ENCODE measurements around the gene NR1H3.

NR1H3 gene

DNA sequence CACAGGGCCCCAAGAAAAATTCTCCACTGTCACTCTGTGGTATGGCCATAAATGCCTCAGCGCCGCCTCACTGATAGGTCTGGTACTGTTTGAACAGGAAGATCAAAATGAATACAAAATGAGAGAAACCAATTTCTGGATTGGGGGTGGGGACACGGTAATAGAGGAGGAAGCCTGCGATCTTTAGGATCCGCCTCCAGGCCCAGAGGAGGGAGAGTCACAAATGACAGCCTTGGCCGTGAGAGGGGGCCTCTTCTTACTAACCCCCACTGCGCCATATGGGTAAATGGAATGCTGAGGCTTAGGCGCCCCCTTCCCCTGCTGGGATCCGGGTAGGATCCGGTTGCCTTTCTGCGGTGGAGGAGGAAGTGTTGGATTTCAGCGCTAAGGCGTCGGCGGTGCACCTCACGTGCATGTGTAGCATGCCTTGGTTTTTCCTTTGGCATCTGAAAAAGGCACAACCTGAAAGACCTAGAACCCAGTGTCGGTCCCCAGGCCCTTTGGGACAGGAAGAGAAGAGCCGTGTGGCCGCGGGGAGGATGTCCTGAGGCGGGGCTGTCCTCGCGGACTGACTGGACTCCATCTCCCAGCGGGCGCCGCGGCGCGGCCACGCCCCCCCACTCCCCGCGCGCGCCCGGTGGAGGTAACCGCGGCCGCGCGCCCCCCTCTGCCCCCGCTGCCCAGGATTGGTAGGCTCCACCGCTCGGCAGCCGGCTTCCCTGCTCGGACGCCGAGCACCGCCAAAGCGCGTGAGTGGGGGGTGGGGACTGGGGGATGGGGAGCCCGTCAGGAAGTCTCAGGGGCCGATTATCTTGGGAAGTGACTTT lies 11.4 kb downstream of the NR1H3 start:
- no peaks in the 10 kb centered on the region for H3K36me3 ChIP-seq (ENCODE audit: control insufficient read depth in 2 of 2, insufficient read depth in 2 of 2, low read length in 2 of 2)
- H3K27ac ChIP-seq (ENCODE audit: low read length): peak overlapping the region; percentile 84
- peak overlapping the region; percentile 75 to 80 for H3K9ac ChIP-seq (ENCODE audit: low read length in 2 of 2)
- no peaks in the 10 kb centered on the region for H3K27me3 ChIP-seq (ENCODE audit: control insufficient read depth in 1 of 2, insufficient read depth in 2 of 2, low read length in 2 of 2)
- peak overlapping the region; percentile 81 to 93 for H3K4me3 ChIP-seq (ENCODE audit: low read length in 2 of 2)
- no peaks in the 10 kb centered on the region for H3K9me3 ChIP-seq (ENCODE audit: control insufficient read depth in 2 of 2, low read length in 2 of 2)
- H3K4me1 ChIP-seq (ENCODE audit: control insufficient read depth, insufficient read depth, low read length): peaks cover 30% of the 10 kb centered on the region

DNA sequence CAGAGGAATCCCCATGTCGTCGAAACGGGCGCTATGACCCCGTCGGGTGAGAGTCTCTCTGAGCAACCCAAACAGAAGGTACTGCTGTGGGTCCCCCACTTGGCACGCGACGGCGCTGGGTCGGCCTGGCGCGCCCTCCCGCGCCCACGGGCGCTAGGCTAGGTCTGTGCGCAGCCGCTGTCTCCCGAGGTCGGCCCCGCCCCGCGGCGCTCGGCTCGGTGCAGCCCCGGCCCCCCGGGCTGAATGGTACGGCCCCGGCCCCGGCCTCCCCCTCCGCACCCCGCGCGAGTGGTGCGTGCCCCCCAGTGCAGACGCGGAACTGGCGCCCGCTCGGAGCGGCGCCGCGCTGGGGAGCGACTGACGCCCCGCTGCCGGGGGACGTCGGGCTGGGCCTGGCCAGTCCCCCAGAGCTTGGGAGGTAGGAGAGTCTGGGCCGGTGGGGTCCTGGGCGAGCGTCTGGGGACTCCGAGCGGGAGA lies 12.1 kb downstream of the NR1H3 start, which contains the start of gene MADD:
MADD (plus strand) TSS at position 305 of the 477 bp plus-strand sequence.
- Histone ChIP-seq H3K4me1 (ENCODE audit: control insufficient read depth, insufficient read depth, low read length) (peaks cover 30% of the 10 kb centered on the region), H3K27me3 (ENCODE audit: control insufficient read depth in 1 of 2, insufficient read depth in 2 of 2, low read length in 2 of 2) (no peaks in the 10 kb centered on the region), H3K4me3 (ENCODE audit: low read length in 2 of 2) (peak within 1 kb of the TSS; percentile 81 to 93), H3K36me3 (ENCODE audit: control insufficient read depth in 2 of 2, insufficient read depth in 2 of 2, low read length in 2 of 2) (peaks cover 0 to 5% of the 10 kb centered on the region in 2 donors), H3K27ac (ENCODE audit: low read length) (peak within 1 kb of the TSS; percentile 84), H3K9ac (ENCODE audit: low read length in 2 of 2) (peak within 1 kb of the TSS; percentile 75 to 80), H3K9me3 (ENCODE audit: control insufficient read depth in 2 of 2, low read length in 2 of 2) (no peaks in the 10 kb centered on the region)

DNA sequence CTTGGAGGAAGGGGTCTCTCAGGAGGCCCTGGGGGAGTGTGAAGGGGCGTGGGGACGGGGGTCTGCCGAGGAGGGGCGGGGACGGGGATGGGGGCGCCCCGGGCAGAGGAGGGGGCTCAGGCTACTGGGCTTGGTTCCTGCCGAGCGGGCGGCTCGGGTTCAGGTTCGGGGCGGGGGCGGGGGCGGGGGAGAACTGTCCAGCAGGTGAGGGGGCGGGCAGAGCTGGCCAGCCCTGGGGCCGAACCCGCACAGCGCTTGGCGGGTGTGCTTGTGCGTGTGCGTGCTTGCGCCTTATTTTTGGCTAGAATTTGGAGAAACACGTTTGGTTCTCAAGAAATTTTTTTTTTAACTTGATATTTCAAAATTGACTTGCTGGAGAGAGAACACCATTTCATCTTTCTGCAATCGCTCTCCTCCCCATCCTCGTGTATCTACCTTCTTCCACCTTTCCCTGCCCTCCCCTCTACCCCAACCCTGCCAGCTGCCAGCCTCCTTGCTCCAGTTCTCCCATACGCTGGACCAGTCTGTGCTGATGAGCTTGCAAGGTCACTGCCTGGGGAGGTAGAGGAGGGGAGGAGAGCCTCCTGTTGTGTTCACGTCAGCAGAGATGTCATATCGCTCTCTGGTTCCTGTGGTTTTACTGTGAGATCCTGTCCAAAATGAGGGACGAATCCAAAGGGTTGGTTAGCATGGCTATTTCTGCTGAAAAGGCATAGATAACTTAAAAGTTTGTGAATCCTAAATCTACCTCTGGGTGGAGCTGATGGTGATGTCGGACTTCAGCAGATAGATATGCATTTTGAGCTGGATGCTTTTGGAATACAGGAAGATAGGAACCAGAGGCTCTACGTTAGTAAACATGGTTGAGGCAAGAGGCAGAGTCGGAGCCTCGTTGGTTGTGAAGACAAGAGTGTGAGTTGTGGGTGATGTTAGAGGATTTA lies 12.8 kb downstream of the NR1H3 start:
- peak overlapping the region; percentile 81 to 93 for H3K4me3 ChIP-seq (ENCODE audit: low read length in 2 of 2)
- peaks cover 30% of the 10 kb centered on the region for H3K4me1 ChIP-seq (ENCODE audit: control insufficient read depth, insufficient read depth, low read length)
- H3K36me3 ChIP-seq (ENCODE audit: control insufficient read depth in 2 of 2, insufficient read depth in 2 of 2, low read length in 2 of 2): peaks cover 2 to 10% of the 10 kb centered on the region in 2 donors
- H3K9ac ChIP-seq (ENCODE audit: low read length in 2 of 2): peak overlapping the region; percentile 62 to 80
- H3K27me3 ChIP-seq (ENCODE audit: control insufficient read depth in 1 of 2, insufficient read depth in 2 of 2, low read length in 2 of 2): no peaks in the 10 kb centered on the region
- H3K9me3 ChIP-seq (ENCODE audit: control insufficient read depth in 2 of 2, low read length in 2 of 2): no peaks in the 10 kb centered on the region
- H3K27ac ChIP-seq (ENCODE audit: low read length): peak overlapping the region; percentile 84

DNA sequence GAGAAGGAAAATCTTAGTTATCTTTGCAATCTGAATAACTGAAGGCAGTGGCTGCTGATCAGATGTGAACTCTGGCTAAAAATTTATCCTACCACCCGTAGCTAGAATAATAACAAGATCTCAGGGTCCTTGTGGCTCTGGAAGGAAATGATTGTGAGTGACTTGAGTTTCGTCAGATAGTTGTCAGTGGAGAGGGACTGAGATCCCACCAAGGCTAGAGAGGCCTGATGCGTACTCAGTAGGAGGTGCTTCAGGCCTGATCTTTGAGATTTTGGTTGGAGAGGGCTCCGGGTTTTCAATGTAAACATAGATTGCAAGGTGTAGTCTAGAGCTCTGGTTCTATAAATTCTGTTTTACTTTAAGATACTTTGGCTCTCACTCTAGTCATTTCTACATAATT lies 13.5 kb downstream of the NR1H3 start:
- no peaks in the 10 kb centered on the region for H3K9me3 ChIP-seq (ENCODE audit: control insufficient read depth in 2 of 2, low read length in 2 of 2)
- H3K4me3 ChIP-seq (ENCODE audit: low read length in 2 of 2): peak overlapping the region; percentile 64 to 81
- H3K4me1 ChIP-seq (ENCODE audit: control insufficient read depth, insufficient read depth, low read length): peaks cover 30% of the 10 kb centered on the region
- H3K36me3 ChIP-seq (ENCODE audit: control insufficient read depth in 2 of 2, insufficient read depth in 2 of 2, low read length in 2 of 2): peaks cover 9 to 17% of the 10 kb centered on the region in 2 donors
- peak overlapping the region in 1 of 2 donors; percentile 31 for H3K9ac ChIP-seq (ENCODE audit: low read length in 2 of 2)
- H3K27me3 ChIP-seq (ENCODE audit: control insufficient read depth in 1 of 2, insufficient read depth in 2 of 2, low read length in 2 of 2): no peaks in the 10 kb centered on the region
- peak overlapping the region; percentile 64 for H3K27ac ChIP-seq (ENCODE audit: low read length)

DNA sequence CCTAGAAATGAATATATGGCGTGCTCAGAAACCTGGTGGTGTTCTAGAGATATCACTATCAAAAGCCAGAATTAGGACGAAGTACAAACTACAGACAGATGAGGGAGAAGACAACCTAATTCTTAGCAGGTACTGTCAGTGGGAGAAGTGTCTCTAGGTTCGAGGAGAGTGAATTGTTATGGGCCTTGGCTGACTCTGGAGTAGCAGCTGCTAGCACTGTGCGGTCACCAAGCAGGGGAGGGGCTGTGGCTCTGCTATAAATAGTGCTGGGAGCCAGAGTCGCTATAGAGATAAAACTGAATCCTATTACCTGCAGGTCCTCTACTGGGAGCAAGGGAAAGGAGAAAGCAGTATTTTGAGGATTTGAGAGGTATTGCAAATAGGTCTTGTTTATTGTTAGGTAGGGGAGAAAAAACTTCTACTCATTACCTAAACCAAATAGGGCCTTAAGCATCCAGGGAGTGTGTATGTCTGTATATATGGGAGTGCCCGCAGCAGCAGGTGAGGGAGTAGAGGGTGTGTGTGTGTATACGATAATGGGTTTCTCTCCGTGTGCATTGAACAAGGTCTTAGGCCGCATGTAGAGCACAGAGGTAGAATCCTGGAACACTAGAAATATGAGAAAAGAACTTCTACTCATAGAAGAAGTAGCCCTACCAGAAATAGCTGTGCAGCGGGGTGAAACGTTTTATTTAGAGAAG lies 14.3 kb downstream of the NR1H3 start:
- Histone ChIP-seq H3K9ac (ENCODE audit: low read length in 2 of 2) (no peak overlapping the region), H3K27me3 (ENCODE audit: control insufficient read depth in 1 of 2, insufficient read depth in 2 of 2, low read length in 2 of 2) (no peaks in the 10 kb centered on the region), H3K9me3 (ENCODE audit: control insufficient read depth in 2 of 2, low read length in 2 of 2) (no peaks in the 10 kb centered on the region), H3K4me1 (ENCODE audit: control insufficient read depth, insufficient read depth, low read length) (peaks cover 30% of the 10 kb centered on the region), H3K27ac (ENCODE audit: low read length) (no peak overlapping the region), H3K4me3 (ENCODE audit: low read length in 2 of 2) (no peak overlapping the region), H3K36me3 (ENCODE audit: control insufficient read depth in 2 of 2, insufficient read depth in 2 of 2, low read length in 2 of 2) (peaks cover 15 to 25% of the 10 kb centered on the region in 2 donors)

DNA sequence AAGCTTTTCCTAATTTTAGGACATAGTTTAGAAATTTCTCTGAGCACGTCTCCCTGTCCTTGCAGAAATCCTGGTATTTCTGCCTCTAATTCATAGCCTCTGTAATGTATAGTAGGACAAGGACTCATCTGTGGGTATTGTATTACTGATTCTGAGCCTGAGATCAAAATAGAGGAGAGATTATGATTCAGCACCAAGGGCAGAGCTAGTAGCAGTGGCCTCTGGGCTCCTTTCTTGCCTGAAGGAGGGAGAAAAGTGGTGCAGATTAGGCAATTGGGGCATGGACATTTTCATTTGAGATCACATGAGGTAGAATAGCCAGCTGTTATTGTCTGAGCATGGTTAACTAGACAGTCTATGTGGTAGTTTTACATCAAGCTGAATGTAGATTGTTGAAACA lies 14.9 kb downstream of the NR1H3 start:
- H3K36me3 ChIP-seq (ENCODE audit: control insufficient read depth in 2 of 2, insufficient read depth in 2 of 2, low read length in 2 of 2): peaks cover 17 to 30% of the 10 kb centered on the region in 2 donors
- H3K27me3 ChIP-seq (ENCODE audit: control insufficient read depth in 1 of 2, insufficient read depth in 2 of 2, low read length in 2 of 2): no peaks in the 10 kb centered on the region
- no peaks in the 10 kb centered on the region for H3K9me3 ChIP-seq (ENCODE audit: control insufficient read depth in 2 of 2, low read length in 2 of 2)
- no peak overlapping the region for H3K9ac ChIP-seq (ENCODE audit: low read length in 2 of 2)
- no peak overlapping the region for H3K4me3 ChIP-seq (ENCODE audit: low read length in 2 of 2)
- no peak overlapping the region for H3K27ac ChIP-seq (ENCODE audit: low read length)
- H3K4me1 ChIP-seq (ENCODE audit: control insufficient read depth, insufficient read depth, low read length): peaks cover 30% of the 10 kb centered on the region

DNA sequence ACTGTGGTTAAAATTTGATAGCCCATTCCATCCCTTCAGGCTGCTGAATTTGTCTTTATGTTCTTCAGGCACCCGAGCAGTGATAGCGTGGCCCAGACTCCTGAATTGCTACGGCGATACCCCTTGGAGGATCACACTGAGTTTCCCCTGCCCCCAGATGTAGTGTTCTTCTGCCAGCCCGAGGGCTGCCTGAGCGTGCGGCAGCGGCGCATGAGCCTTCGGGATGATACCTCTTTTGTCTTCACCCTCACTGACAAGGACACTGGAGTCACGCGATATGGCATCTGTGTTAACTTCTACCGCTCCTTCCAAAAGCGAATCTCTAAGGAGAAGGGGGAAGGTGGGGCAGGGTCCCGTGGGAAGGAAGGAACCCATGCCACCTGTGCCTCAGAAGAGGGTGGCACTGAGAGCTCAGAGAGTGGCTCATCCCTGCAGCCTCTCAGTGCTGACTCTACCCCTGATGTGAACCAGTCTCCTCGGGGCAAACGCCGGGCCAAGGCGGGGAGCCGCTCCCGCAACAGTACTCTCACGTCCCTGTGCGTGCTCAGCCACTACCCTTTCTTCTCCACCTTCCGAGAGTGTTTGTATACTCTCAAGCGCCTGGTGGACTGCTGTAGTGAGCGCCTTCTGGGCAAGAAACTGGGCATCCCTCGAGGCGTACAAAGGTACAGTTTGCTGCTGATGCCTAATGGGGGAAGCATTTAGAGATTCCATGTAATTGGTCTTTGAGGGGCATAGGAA lies 16.9 kb downstream of the NR1H3 start:
- peaks cover 27 to 43% of the 10 kb centered on the region in 2 donors for H3K36me3 ChIP-seq (ENCODE audit: control insufficient read depth in 2 of 2, insufficient read depth in 2 of 2, low read length in 2 of 2)
- no peak overlapping the region for H3K27ac ChIP-seq (ENCODE audit: low read length)
- no peak overlapping the region for H3K9ac ChIP-seq (ENCODE audit: low read length in 2 of 2)
- H3K4me1 ChIP-seq (ENCODE audit: control insufficient read depth, insufficient read depth, low read length): peaks cover 19% of the 10 kb centered on the region
- H3K9me3 ChIP-seq (ENCODE audit: control insufficient read depth in 2 of 2, low read length in 2 of 2): no peaks in the 10 kb centered on the region
- no peaks in the 10 kb centered on the region for H3K27me3 ChIP-seq (ENCODE audit: control insufficient read depth in 1 of 2, insufficient read depth in 2 of 2, low read length in 2 of 2)
- H3K4me3 ChIP-seq (ENCODE audit: low read length in 2 of 2): no peak overlapping the region

DNA sequence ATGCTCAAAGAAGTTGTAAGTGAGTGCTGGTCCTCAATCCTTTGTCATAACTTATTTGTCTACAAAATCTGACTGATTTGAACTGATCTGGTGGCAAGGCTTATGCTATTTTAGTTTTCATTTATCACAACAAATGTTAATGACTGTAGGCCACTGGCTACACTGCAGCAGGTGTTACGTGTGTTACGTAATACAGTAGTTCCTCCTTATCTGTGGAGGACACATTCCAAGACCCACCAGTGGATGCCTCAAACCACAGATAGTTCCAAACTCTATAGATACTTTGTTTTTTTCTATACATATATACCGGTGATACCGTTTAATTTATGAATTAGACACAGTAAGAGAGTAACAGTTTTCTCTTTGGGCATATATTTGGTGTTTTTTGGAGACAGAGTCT lies 19.1 kb downstream of the NR1H3 start:
- H3K36me3 ChIP-seq (ENCODE audit: control insufficient read depth in 2 of 2, insufficient read depth in 2 of 2, low read length in 2 of 2): peaks cover 41 to 51% of the 10 kb centered on the region in 2 donors

DNA sequence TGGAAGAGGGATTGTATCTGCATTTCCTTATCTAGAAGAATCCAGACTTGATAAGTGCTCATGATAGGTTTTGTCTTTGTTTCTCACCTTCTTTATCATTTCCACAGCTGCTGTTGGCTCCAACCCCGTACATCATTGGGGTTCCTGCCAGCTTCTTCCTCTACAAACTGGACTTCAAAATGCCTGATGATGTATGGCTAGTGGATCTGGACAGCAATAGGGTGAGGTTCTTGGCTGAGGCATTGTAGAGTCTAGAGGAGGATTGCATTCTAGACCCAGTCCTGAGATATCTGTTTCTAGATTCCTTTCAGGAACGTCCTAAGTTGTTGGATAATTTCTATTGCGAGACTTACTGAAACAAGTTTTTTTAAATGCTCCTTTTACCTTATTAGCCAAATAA lies 20.3 kb downstream of the NR1H3 start:
- no peaks in the 10 kb centered on the region for H3K4me1 ChIP-seq (ENCODE audit: control insufficient read depth, insufficient read depth, low read length)
- no peak overlapping the region for H3K27ac ChIP-seq (ENCODE audit: low read length)
- H3K36me3 ChIP-seq (ENCODE audit: control insufficient read depth in 2 of 2, insufficient read depth in 2 of 2, low read length in 2 of 2): peaks cover 50 to 61% of the 10 kb centered on the region in 2 donors

More for the DNA sequence above, 19.1 kb downstream of the NR1H3 start:
- H3K4me3 ChIP-seq (ENCODE audit: low read length in 2 of 2): no peak overlapping the region
- peaks cover 5% of the 10 kb centered on the region for H3K4me1 ChIP-seq (ENCODE audit: control insufficient read depth, insufficient read depth, low read length)
- no peaks in the 10 kb centered on the region for H3K9me3 ChIP-seq (ENCODE audit: control insufficient read depth in 2 of 2, low read length in 2 of 2)
- no peak overlapping the region for H3K27ac ChIP-seq (ENCODE audit: low read length)
- H3K27me3 ChIP-seq (ENCODE audit: control insufficient read depth in 1 of 2, insufficient read depth in 2 of 2, low read length in 2 of 2): no peaks in the 10 kb centered on the region
- no peak overlapping the region for H3K9ac ChIP-seq (ENCODE audit: low read length in 2 of 2)

More for the DNA sequence above, 20.3 kb downstream of the NR1H3 start:
- no peaks in the 10 kb centered on the region for H3K27me3 ChIP-seq (ENCODE audit: control insufficient read depth in 1 of 2, insufficient read depth in 2 of 2, low read length in 2 of 2)
- no peaks in the 10 kb centered on the region for H3K9me3 ChIP-seq (ENCODE audit: control insufficient read depth in 2 of 2, low read length in 2 of 2)
- H3K9ac ChIP-seq (ENCODE audit: low read length in 2 of 2): no peak overlapping the region
- no peak overlapping the region for H3K4me3 ChIP-seq (ENCODE audit: low read length in 2 of 2)
